Midbrain (tissue), 1 donor: Measurements from ENCODE around the gene RBP5.

ENCODE experiments used
- DNase-seq: peaks from one replicate; lab custom pipeline; 2025; lab: John Stamatoyannopoulos, UW

RBP5 gene

GRCh38 chr12:7128681-7129286 lies at the start of gene RBP5:
TSS of gene RBP5 (minus strand) at chr12:7128889. CDS start at chr12:7128775, 114 bp downstream.
- no peak for DNase-seq

- no peak for DNase-seq
Observed at GRCh38 chr12:7178481-7178880, 49.8 kb upstream of the RBP5 start.

- no peak for DNase-seq
Observed at GRCh38 chr12:7176595-7176994, 47.9 kb upstream of the RBP5 start.

GRCh38 chr12:7175493-7175892 lies 46.8 kb upstream of the RBP5 start:
- no peak for DNase-seq

- no peak for DNase-seq
Observed at GRCh38 chr12:7171854-7172253, 43.2 kb upstream of the RBP5 start.

- no peak for DNase-seq
Observed at GRCh38 chr12:7169951-7170350, 41.3 kb upstream of the RBP5 start.

- DNase-seq = no peak
Observed at GRCh38 chr12:7162691-7163114, 34.0 kb upstream of the RBP5 start.

GRCh38 chr12:7161811-7162210 lies 33.1 kb upstream of the RBP5 start:
- no peak for DNase-seq

- DNase-seq = no peak
Observed at GRCh38 chr12:7161327-7161726, 32.6 kb upstream of the RBP5 start.

- DNase-seq = no peak
Observed at GRCh38 chr12:7160183-7160582, 31.5 kb upstream of the RBP5 start.

- no peak for DNase-seq
Observed at GRCh38 chr12:7158781-7159609, 30.3 kb upstream of the RBP5 start.

- no peak for DNase-seq
Observed at GRCh38 chr12:7157391-7157790, 28.7 kb upstream of the RBP5 start.

GRCh38 chr12:7156259-7157197 lies 27.8 kb upstream of the RBP5 start:
- DNase-seq = no peak

GRCh38 chr12:7155471-7156034 lies 26.9 kb upstream of the RBP5 start:
- no peak for DNase-seq

GRCh38 chr12:7154901-7155470 lies 26.3 kb upstream of the RBP5 start:
- no peak for DNase-seq

- no peak for DNase-seq
Observed at GRCh38 chr12:7154042-7154441, 25.4 kb upstream of the RBP5 start.

- no peak for DNase-seq
Observed at GRCh38 chr12:7152818-7153217, 24.1 kb upstream of the RBP5 start.

- no peak for DNase-seq
Observed at GRCh38 chr12:7151532-7151931, 22.8 kb upstream of the RBP5 start.

GRCh38 chr12:7150841-7151240 lies 22.2 kb upstream of the RBP5 start:
- DNase-seq = no peak

- no peak for DNase-seq
Observed at GRCh38 chr12:7150356-7150755, 21.7 kb upstream of the RBP5 start.

- DNase-seq = no peak
Observed at GRCh38 chr12:7146906-7147305, 18.2 kb upstream of the RBP5 start.

- no peak for DNase-seq
Observed at GRCh38 chr12:7146228-7146627, 17.5 kb upstream of the RBP5 start.
